GM12873 (cell line): Measurements from ENCODE around the gene ARIH2.

ENCODE experiments used
- CTCF ChIP-seq: IDR thresholded peaks from 2 replicates; pipeline ENCODE4 v1.5.1; 2012; ENCODE audit warnings: low read depth, mild to moderate bottlenecking, moderate library complexity, low read length, control low read depth; ENCODE audit not compliant: insufficient read depth; ENCODE audit errors: missing control alignments

Gene ARIH2

GRCh38 chr3:49025005-49025792 is 106.6 kb downstream of the ARIH2 start:
- no peak for TF ChIP-seq CTCF

GRCh38 chr3:49025793-49026520 is 107.3 kb downstream of the ARIH2 start:
- TF ChIP-seq CTCF = no peak

GRCh38 chr3:49026536-49026935 is 107.9 kb downstream of the ARIH2 start:
- no peak for TF ChIP-seq CTCF

- no peak for TF ChIP-seq CTCF
Measured at GRCh38 chr3:49027634-49028033, 109.0 kb downstream of the ARIH2 start.

GRCh38 chr3:49028298-49028672 is 109.6 kb downstream of the ARIH2 start:
- TF ChIP-seq CTCF = no peak

GRCh38 chr3:49028673-49029562 is 110.3 kb downstream of the ARIH2 start, which contains the start of gene IMPDH2:
Gene IMPDH2 (minus strand): TSS chr3:49029398. CDS start chr3:49029350, 48 bp downstream.
- no peak for TF ChIP-seq CTCF

- TF ChIP-seq CTCF = no peak
Measured at GRCh38 chr3:49029563-49029884, 110.9 kb downstream of the ARIH2 start.
